Subcutaneous adipose tissue (tissue), 4 donors: ENCODE data around the gene EGLN1. TPM values are rescaled to one million over a fixed set of nuclear protein-coding genes. Genes with fewer than 3 reads are reported as not detected.

ENCODE experiments used
- CTCF ChIP-seq: fragments of 450-650 bp; IDR thresholded peaks from one replicate; pipeline ENCODE4 v1.5.1; 2016; ENCODE audit warnings: low read depth, mild to moderate bottlenecking, control low read depth, antibody characterized with exemption, moderate library complexity
- total RNA-seq, 4 donors: library from RNA; depleted of rRNA; stranded (reverse); fragments of >200 nt; gene quantifications; one replicate each; pipeline ENCODE4 v1.1.0, GENCODE V29; 2016

EGLN1 gene
- total RNA-seq, 4 donors from 2014 or later, result 30.9 to 50.2 (median 46.5) TPM

- no peak for TF ChIP-seq CTCF
These were observed 767 bp upstream of the EGLN1 start for GRCh38 chr1:231422798-231423309.

DNA sequence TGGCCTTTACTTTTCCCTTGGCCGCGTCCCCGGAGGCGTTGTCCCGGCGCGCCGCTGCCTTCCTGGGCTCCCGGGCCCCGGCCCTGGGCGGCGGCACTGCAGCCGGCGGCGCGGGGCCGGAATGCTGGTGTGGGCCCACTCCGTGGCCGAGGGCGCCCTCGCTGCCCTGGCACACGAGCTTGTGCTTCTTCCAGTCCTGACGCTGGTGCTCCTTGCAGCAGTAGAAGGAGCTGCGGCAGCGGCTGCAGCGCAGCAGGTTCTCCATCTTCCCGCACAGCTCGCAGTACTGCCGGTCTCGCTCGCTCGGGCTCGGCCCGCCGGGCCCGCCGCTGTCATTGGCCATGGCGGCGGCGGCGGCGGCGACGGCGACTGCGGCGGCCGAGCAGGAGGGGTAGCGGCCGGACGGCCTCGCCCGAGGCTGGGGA is 529 bp downstream of the EGLN1 start:
- TF ChIP-seq CTCF, result no peak

DNA sequence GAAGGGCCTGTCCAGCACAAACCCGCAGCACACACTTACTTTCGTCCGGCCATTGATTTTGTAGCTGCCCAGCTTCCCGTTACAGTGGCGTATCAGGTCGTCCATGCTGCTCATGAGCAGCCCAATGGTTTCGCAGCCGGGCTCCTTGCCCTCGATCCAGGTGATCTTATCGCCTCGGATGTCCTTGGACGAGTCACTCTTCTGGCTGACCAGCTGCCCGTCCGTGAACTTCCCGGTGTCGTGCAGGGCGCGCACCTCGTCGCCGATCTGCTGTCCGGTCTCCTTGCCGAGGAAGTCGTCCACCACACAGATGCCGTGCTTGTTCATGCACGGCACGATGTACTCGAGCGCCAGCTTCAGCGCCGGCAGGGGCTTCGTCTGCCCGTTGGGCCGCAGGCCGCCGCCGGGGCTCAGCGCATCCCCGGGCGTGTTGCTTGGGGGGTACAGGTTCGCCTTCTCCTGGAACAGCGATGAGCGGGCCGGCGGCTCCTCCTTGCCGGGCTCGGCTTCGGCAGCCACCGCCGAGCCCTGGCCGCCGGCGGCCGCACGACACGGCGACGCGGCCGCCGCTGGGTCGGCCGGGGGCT is 1.0 kb downstream of the EGLN1 start:
- TF ChIP-seq CTCF, result no peak

DNA sequence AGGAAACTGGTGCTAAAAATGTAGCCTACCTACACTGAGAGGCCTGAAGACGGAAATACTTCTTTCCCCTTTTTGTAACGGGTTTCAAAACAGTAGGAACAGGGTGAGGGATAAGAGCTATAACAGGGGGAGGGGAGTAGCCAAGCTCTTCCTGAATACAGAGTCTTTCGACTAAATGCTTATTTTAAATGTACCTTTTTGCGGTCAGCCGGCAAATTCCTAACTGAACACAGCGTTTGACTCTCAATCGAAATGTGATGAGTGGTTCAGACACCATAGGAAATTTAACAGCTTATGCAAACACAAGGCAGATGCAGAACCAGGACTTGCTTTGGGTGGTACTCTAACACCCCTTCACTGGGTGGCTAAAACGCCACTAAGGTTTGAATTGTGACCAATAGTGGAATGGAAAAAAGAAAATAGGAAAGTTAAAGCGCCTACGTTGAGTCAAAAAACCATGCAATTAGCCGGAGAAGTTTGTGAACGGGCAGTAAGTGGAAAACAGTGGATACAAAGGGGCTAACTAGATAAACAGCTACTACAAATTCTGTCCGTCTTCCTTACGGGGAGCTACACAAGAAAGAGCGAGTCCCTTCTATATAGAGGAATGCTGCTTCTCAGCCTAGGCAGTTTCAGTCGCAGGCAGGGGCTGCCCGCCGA is 1.7 kb downstream of the EGLN1 start:
- TF ChIP-seq CTCF, result no peak

GRCh38 chr1:231419738-231420298 is 2.3 kb downstream of the EGLN1 start:
- TF ChIP-seq CTCF, result no peak

DNA sequence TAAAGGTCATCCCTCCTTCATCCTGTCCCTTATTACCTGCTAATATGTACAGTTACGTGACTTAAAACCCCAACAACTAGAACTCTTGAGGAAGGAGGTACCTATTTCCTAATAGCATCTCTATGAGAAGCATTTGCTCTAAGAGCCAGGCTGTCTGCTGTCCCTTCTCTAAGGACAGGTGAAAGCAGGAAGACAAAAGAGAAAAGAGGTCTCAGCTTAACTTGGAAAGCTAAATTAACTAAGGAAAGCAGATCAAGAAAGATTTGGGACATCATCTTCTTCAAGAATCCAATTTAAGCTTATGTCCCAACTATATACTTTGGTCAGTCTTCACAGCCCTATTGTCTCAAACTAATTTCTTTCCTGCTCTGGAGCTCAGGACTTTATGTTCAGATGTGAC is 2.9 kb downstream of the EGLN1 start:
- TF ChIP-seq CTCF, result no peak

DNA sequence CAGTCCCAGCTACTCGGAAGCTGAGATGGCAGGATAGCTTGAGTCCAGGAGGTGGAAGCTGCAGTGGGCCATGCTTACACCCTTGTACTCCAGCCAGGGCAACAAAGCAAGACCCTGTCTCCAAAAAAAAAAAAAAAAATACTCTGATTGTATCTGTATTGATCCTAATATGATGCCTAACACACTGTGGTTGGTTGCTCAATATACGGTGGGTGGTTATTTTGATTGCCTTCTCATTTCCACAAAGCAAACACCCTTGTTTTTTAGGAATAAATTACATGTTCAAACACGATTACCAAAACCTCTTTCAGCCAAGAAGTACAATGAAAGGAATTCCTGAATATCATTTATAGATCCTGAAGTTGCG is 3.4 kb downstream of the EGLN1 start:
- no peak for TF ChIP-seq CTCF
